Nephron progenitor cell (in vitro differentiated cells): ENCODE measurements around the gene AKR1A1.

Experiments used
- DNase-seq: peaks from one replicate; pipeline ENCODE4 v3.0.0; 2021
- H3K27ac Mint-ChIP-seq: 2 replicates; pipeline ENCODE4 v1.8.0; 2021; ENCODE audit warnings: mild to moderate bottlenecking, moderate library complexity, mixed read lengths
- H3K27me3 Mint-ChIP-seq: 2 replicates; pipeline ENCODE4 v1.8.0; 2021; ENCODE audit warnings: mild to moderate bottlenecking, low read depth, mixed read lengths; ENCODE audit not compliant: poor library complexity
- H3K36me3 Mint-ChIP-seq: 2 replicates; pipeline ENCODE4 v1.8.0; 2021; ENCODE audit warnings: low read depth, mixed read lengths
- H3K4me1 Mint-ChIP-seq: 2 replicates; pipeline ENCODE4 v1.8.0; 2021; ENCODE audit warnings: mixed read lengths
- H3K4me3 Mint-ChIP-seq: 2 replicates; pipeline ENCODE4 v1.8.0; 2021; ENCODE audit warnings: mild to moderate bottlenecking, moderate library complexity, mixed read lengths
- H3K9me3 Mint-ChIP-seq: 2 replicates; pipeline ENCODE4 v1.8.0; 2021; ENCODE audit warnings: mild to moderate bottlenecking, moderate library complexity, mixed read lengths
- TF ChIP-seq, protein P1 (sequence below): fragments of 200-600 bp; sonication (generic); IDR thresholded peaks from 2 replicates; pipeline ENCODE4 v1.5.0; 2021; ENCODE audit warnings: antibody characterized with exemption

Gene AKR1A1

DNA sequence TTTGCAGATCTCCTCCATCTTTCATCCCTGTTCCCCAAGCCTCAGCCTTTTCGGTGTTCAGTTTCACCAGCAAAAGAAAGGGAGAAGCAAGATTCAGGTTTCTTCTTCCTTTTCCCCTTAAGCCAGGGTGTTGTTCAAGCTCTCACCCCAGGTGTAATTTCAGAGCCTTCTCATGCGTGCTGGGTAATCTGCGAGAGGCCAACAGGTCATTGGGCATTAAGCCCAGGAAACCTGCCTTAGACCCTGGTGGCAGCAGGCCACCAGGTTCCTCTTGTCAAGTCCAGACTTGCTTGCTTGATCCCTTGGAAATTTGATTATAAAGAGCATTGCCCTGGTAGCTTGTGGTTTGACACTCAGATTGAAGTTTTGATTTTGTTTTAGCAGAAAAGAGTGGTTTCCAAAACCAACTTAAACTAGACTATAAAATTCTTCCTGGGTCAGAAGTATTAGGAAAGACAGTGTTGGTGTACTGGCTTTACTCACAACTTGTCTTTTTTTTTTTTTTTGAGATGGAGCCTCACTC lies 6.9 kb downstream of the AKR1A1 start:
- no peaks in the 10 kb centered on the region for H3K9me3 Mint-ChIP-seq
- TF ChIP-seq, protein P1, sequence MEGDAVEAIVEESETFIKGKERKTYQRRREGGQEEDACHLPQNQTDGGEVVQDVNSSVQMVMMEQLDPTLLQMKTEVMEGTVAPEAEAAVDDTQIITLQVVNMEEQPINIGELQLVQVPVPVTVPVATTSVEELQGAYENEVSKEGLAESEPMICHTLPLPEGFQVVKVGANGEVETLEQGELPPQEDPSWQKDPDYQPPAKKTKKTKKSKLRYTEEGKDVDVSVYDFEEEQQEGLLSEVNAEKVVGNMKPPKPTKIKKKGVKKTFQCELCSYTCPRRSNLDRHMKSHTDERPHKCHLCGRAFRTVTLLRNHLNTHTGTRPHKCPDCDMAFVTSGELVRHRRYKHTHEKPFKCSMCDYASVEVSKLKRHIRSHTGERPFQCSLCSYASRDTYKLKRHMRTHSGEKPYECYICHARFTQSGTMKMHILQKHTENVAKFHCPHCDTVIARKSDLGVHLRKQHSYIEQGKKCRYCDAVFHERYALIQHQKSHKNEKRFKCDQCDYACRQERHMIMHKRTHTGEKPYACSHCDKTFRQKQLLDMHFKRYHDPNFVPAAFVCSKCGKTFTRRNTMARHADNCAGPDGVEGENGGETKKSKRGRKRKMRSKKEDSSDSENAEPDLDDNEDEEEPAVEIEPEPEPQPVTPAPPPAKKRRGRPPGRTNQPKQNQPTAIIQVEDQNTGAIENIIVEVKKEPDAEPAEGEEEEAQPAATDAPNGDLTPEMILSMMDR: no peak
- peak overlapping the region; percentile 99 for H3K27ac Mint-ChIP-seq
- H3K4me1 Mint-ChIP-seq: peaks cover 22% of the 10 kb centered on the region
- peak overlapping the region; percentile 44 for H3K4me3 Mint-ChIP-seq
- DNase-seq: no peak
- peaks cover 51% of the 10 kb centered on the region for H3K36me3 Mint-ChIP-seq
- no peaks in the 10 kb centered on the region for H3K27me3 Mint-ChIP-seq

- Mint-ChIP-seq H3K27ac (peak overlapping the region; percentile 75), H3K36me3 (peaks cover 77% of the 10 kb centered on the region), H3K9me3 (no peaks in the 10 kb centered on the region), H3K4me3 (no peak overlapping the region), H3K27me3 (no peaks in the 10 kb centered on the region), H3K4me1 (peaks cover 4% of the 10 kb centered on the region)
- no peak for DNase-seq
- TF ChIP-seq, protein P1: no peak
Measured at GRCh38 chr1:45563843-45564242, 13.2 kb downstream of the AKR1A1 start.

DNA sequence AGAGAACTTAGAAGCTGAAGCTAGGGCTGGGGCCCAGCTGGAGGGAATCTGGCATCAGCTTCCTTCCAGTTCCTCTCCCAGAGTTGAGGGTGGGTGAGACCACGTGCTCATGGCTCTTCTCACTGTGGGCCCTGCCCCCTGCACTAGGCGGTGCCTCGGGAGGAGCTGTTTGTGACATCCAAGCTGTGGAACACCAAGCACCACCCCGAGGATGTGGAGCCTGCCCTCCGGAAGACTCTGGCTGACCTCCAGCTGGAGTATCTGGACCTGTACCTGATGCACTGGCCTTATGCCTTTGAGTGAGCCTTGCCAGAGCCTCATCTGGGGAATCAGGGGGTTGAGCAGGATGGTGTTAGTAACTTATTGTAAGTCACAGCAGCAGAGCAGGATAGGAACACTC lies 16.1 kb downstream of the AKR1A1 start:
- H3K9me3 Mint-ChIP-seq: no peaks in the 10 kb centered on the region
- peaks cover 58% of the 10 kb centered on the region for H3K36me3 Mint-ChIP-seq

GRCh38 chr1:45567911-45568310 lies 17.3 kb downstream of the AKR1A1 start:
- no peak for DNase-seq
- Mint-ChIP-seq H3K4me1 (peaks cover 2% of the 10 kb centered on the region), H3K9me3 (no peaks in the 10 kb centered on the region), H3K36me3 (peaks cover 50% of the 10 kb centered on the region), H3K27me3 (no peaks in the 10 kb centered on the region), H3K4me3 (no peak overlapping the region), H3K27ac (peak overlapping the region; percentile 66)
- TF ChIP-seq, protein P1: no peak

More for the DNA sequence above, 16.1 kb downstream of the AKR1A1 start:
- TF ChIP-seq, protein P1: no peak
- Mint-ChIP-seq H3K27ac (no peak overlapping the region), H3K27me3 (no peaks in the 10 kb centered on the region), H3K4me3 (no peak overlapping the region), H3K4me1 (no peaks in the 10 kb centered on the region)
- DNase-seq: no peak

DNA sequence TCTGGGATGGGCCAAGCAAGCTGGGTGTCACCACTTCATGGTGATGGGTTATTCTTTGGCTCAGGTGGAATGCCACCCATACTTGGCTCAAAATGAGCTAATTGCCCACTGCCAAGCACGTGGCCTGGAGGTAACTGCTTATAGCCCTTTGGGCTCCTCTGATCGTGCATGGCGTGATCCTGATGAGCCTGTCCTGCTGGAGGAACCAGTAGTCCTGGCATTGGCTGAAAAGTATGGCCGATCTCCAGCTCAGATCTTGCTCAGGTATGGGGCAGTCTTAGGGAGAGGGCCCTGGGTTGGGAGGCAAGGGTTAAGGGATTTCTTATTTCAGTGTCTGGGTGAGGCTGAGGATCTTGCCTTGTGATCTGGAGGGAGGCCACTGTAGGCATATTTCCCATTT lies 17.8 kb downstream of the AKR1A1 start:
- H3K9me3 Mint-ChIP-seq: no peaks in the 10 kb centered on the region
- no peak overlapping the region for H3K4me3 Mint-ChIP-seq
- TF ChIP-seq, protein P1: no peak
- peak overlapping the region; percentile 66 for H3K27ac Mint-ChIP-seq
- no peak for DNase-seq
- H3K27me3 Mint-ChIP-seq: no peaks in the 10 kb centered on the region
- peaks cover 7% of the 10 kb centered on the region for H3K4me1 Mint-ChIP-seq
- peaks cover 45% of the 10 kb centered on the region for H3K36me3 Mint-ChIP-seq

- Mint-ChIP-seq H3K36me3 (peaks cover 34% of the 10 kb centered on the region), H3K9me3 (no peaks in the 10 kb centered on the region), H3K27ac (peak overlapping the region; percentile 62), H3K4me1 (peaks cover 14% of the 10 kb centered on the region), H3K4me3 (no peak overlapping the region), H3K27me3 (no peaks in the 10 kb centered on the region)
- DNase-seq: no peak
- TF ChIP-seq, protein P1: no peak
Measured at GRCh38 chr1:45569571-45569961, 18.9 kb downstream of the AKR1A1 start.
